Upper lobe of left lung (tissue), 4 donors: ENCODE measurements around the gene ENDOV.

Experiments used
- EP300 ChIP-seq, 4 donors: sonication (generic); formaldehyde crosslinking; IDR thresholded peaks; one replicate each; pipeline ENCODE4 v1.5.1; 2017; ENCODE audit warnings: antibody characterized with exemption in 4 of 4, control low read depth in 2 of 4
- POLR2A ChIP-seq, 4 donors: fragments of 450-650 bp; IDR thresholded peaks; one replicate each; pipeline ENCODE4 v1.5.1; 2016 to 2017; ENCODE audit warnings: antibody characterized with exemption in 4 of 4, mild to moderate bottlenecking in 2 of 4
- TF ChIP-seq, protein P1 (sequence below), 6 experiments: fragments of 450-650 bp in 4 of 6; fragments of 200-600 bp in 2 of 6; sonication (generic) in 2 of 6; IDR thresholded peaks; one replicate each; pipeline ENCODE4 v1.5.1; 2016 to 2019; ENCODE audit warnings: antibody characterized with exemption in 6 of 6

GRCh38 chr17:80382956-80383355 is 32.0 kb upstream of the ENDOV start:
- no peak for TF ChIP-seq POLR2A (IDR thresholded peaks at IDR 0.05)
- TF ChIP-seq, protein P1, sequence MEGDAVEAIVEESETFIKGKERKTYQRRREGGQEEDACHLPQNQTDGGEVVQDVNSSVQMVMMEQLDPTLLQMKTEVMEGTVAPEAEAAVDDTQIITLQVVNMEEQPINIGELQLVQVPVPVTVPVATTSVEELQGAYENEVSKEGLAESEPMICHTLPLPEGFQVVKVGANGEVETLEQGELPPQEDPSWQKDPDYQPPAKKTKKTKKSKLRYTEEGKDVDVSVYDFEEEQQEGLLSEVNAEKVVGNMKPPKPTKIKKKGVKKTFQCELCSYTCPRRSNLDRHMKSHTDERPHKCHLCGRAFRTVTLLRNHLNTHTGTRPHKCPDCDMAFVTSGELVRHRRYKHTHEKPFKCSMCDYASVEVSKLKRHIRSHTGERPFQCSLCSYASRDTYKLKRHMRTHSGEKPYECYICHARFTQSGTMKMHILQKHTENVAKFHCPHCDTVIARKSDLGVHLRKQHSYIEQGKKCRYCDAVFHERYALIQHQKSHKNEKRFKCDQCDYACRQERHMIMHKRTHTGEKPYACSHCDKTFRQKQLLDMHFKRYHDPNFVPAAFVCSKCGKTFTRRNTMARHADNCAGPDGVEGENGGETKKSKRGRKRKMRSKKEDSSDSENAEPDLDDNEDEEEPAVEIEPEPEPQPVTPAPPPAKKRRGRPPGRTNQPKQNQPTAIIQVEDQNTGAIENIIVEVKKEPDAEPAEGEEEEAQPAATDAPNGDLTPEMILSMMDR (IDR thresholded peaks at IDR 0.05) = no peak
- no peak for TF ChIP-seq EP300 (IDR thresholded peaks at IDR 0.05)
